B cell (primary cell): ENCODE results near the gene CXCL8.

Experiments
- CTCF ChIP-seq: fragments of 200-600 bp; IDR thresholded peaks from one replicate; pipeline ENCODE4 v1.8.0; 2022; ENCODE audit warnings: antibody characterized with exemption, mild to moderate bottlenecking
- EZH2 ChIP-seq: IDR thresholded peaks from 2 replicates; pipeline ENCODE4 v1.6.1; 2012; ENCODE audit warnings: borderline replicate concordance, low read depth, mild to moderate bottlenecking, moderate library complexity, low read length; ENCODE audit not compliant: insufficient read depth, poor library complexity, severe bottlenecking

GRCh38 chr4:73777612-73778011, 37.2 kb downstream of the CXCL8 start:
- TF ChIP-seq CTCF = no peak
- no peak for TF ChIP-seq EZH2
